Measurements from ENCODE around the gene IFNK.

- no peak for TF ChIP-seq CTCF (IDR thresholded peaks at IDR 0.05; ENCODE audit: insufficient read depth, low read depth, low read length)
- no peak for TF ChIP-seq EZH2 (IDR thresholded peaks at IDR 0.05; ENCODE audit: insufficient read depth, low read length)
These were observed 12.9 kb downstream of the IFNK start for GRCh38 chr9:27537027-27537435.

Data from astrocyte (in vitro differentiated cells and primary cell).